SW480 (cell line): ENCODE results near the gene A2ML1.
"Not testable (repeated sequence)": the region's sequence is repeated elsewhere in the genome, so short reads cannot be mapped to it uniquely, and the experiment has no call there.

Experiments
- DNase-seq: peaks from one replicate; pipeline ENCODE4 v3.0.0-alpha.2; 2016; ENCODE audit warnings: low spot score

A2ML1 gene

DNA sequence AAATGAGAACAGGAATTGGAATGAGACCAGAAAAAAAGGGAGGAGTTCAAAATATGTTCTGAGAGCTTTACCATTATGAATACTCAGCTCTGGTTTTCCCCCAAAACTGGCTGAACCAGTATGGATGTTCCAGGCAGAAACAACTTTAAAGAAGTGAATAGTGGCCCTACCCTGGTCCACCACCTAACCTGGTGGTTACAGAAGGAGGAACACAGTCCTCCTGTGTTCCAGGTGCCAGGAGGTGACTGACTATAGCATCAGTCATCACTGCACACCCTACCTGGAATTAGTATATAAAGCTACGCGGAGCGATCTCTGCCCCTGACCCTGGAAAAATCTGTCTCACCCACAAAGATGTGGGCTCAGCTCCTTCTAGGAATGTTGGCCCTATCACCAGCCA, at the start of gene A2ML1:
A2ML1 (plus strand) TSS at position 324 of the 400 bp plus-strand sequence; CDS start at position 355, 31 bp downstream.
- no peak for DNase-seq

GRCh38 chr12:8773461-8773860, 49.0 kb upstream of the A2ML1 start:
- no peak for DNase-seq

DNA sequence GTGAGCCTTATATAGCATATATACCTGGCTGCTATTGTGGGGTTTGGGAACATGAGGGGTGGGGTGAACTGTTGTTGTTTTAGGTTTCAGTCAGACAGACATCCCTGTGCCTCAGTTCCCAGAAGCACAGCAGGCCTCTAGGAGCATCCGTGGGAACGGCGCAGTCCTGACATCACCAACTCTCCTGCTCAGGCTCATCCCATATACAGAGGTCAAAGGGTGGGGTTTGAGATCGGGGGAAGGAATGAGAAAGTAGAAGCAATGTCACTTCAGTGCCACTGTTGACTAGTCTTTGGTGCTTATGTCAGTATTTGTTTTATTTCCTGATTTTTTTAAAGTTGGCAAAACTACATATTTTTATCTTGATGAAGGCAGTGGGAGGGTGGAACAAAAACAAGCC, 43.1 kb upstream of the A2ML1 start:
- no peak for DNase-seq

DNA sequence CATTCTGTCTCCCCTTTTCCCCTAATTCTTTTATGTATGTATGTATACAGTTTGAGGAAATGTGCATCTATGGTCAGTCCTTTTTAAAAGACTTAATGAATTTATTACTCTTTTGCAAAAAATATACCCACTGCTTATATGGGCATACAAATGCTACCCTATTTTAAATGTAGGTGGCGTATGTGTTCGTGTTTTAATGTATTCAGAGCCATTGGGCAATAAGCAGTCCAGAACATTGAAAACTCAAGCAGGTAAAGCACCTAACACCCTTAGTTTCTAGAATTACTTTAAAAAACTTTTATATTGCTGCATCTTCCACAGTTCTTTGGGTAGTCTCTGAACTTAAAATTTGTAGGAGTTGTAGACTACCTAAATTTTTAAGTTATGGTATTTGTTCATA, 42.6 kb upstream of the A2ML1 start:
- DNase-seq, result no peak

GRCh38 chr12:8780389-8780788, 42.0 kb upstream of the A2ML1 start:
- peak; percentile 51 for DNase-seq

DNA sequence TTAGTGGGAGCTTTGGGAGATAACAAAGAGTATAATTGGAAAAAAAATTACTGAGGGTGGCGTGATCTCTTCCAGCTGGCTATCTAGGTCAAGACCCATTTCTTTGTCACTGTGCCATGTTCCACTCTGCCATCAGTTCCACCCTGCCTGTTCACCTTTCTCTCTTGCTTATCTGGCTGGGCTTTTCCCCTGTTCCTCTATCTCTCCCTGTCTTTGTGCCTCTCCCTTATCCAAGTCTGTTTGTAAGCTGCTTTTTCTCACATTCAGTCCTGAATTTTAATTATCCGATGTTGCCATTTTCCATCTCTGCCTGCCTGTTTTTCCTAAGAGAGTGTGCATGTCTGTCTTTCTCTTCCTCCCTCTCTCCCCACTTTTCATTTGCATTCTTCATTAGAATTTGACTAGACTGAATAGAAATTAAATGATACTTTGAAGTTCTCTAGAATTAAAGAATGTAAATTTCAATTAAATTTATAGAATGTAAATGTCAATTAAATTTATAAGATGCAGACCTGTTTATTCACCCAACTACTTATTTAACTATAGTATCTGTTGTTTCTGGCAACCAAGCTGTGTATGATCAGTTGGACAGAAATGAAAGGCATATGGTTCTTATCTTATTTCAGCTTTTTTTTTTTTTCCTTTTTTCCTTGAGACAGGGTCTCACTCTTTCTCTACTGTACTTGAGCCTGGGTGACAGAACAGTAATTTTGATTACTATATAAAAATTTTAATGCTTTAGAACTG, 40.9 kb upstream of the A2ML1 start:
- no peak for DNase-seq

DNA sequence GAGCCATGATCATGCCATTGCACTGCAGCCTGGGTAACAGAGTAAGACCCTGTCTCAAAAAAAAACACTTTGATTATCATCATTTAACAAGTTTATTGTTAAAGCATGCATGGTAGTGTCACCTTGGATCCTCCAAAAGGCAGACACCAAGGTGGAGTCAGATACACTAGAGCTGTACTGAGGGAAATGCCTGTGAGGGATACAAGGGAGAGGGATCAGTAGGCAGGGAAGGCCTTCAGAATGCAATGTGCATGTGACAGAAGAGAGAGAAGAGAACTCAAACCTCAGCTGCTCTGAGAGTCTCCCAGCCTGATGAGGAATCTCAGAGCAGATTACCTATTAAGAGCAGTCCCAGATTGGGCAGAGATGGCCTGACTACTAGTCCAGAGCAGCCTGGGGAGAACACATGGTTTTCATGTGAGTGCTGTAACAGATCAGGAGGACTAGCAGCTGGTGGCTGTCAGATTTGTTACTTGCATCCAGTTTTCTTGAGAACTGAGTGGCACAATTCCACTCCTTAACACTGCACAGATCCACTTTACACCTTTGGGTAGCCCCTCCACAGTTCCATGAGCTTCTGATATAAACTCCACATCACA, 38.0 kb upstream of the A2ML1 start:
- no peak for DNase-seq

DNA sequence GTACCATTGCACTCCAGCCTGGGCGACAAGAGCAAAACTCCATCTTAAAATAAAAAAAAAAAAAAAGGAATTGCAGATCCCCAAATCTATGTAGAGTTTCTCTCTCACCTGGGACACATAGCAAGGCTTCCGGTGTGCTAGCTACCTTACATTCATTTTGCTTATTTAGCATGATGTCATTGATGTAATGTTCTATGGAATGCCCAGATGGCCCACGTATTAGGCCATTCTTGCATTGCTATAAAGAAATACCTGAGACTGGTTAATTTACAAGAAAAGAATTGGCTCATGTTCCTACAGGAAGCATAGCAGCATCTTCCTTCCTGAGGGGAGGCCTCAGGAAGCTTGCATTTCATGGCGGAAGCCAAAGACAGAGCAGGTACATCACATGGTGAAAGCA, 36.9 kb upstream of the A2ML1 start:
- DNase-seq, result no peak

DNA sequence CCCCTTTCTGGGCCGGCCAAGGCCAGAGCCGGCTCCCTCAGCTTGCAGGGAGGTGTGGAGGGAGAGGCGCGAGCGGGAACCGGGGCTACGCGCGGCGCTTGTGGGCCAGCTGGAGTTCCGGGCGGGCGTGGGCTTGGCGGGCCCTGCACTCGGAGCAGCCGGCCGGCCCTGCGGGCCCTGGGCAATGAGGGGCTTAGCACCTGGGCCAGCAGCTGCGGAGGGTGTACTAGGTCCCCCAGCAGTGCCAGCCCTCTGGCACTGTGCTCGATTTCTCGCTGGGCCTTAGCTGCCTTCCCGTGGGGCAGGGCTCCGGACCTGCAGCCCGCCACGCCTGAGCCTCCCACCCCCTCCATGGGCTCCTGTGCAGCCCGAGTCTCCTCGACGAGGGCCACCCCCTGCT, 35.2 kb upstream of the A2ML1 start:
- DNase-seq, result not testable (repeated sequence)

DNA sequence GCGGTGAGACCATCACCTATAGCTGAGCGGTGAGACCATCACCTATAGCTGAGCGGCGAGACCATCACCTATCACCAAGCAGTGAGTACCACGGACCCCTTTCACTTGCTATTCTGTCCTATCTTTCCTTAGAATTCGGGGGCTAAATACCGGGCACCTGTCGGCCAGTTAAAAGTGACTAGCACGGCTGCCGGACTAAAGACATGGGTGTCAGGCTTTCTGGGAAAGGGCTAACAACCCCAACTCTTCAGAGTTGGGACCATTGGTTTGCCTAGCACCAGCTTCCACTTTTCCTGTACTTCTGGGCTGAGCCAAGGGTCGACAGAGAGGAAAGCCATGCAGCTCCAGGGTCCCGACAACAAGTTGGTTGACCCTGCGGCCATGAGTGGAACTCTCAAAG, 33.7 kb upstream of the A2ML1 start:
- not testable (repeated sequence) for DNase-seq

DNA sequence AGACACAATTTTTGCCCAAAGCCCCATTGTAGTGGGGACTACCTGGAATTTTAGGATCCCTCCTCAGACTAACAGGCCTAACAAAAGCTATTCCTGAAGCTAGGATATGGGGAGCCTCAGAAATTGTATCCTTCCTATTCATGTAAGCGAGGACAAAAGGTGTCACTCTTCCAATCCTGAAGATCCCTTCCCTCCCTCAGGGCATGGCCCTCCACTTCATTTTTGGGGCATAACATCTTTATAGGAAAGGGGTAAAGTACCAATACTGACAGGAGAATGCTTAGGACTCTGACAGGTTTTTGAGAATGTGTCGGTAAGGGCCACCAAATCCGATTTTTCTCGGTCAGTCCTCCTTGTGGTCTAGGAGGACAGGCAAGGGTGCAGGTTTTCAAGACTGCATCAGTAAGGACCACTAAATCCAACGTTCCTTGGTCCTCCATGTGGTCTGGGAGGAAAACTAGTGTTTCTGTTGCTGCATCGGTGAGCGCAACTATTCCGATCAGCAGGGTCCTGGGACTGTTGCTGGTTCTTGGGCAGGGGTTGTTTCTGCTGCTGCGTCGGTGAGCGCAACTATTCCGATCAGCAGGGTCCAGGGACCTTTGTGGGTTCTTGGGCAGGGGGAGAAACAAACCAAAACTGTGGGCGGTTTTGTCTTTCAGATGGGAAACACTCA, 32.9 kb upstream of the A2ML1 start:
- DNase-seq, result not testable (repeated sequence)

- DNase-seq, result not testable (repeated sequence)
Measured at GRCh38 chr12:8793226-8793625, 29.2 kb upstream of the A2ML1 start.

GRCh38 chr12:8794611-8795010, 27.8 kb upstream of the A2ML1 start:
- DNase-seq, result not testable (repeated sequence)

DNA sequence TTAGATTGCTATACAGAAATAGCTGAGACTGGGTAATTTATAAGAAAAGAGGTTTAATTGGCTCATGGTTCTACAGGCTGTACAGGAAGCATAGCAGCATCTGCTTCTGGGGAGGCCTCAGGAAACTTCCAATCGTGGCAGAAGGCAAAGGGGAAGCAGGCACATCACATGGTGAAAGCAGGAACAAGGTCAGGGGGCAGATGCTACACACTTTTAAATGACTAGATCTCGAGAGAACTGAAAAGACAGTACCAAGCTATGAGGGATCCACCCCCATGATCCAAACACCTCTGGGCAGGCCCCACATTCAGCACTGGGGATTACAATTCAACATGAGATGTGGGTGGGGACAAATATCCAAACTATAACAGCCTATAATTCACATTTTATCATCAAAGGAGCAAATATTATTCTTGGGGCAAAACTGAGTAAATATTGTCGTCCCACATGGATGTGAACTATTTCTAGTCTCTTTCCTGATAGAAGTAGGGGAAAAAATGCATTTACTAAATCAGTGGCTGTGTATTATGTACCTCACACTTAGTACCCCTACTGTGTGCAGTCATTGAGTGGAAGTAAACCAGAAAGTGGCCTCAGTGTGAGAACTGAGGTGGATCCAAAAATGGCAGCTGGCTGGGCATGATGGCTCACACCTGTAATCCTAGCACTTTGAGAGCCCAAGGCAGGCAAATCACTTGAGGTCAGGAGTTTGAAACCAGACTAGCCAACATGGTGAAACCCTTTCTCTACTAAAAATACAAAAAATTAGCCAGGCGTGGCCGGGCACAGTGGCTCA, 25.4 kb upstream of the A2ML1 start:
- DNase-seq, result no peak

DNA sequence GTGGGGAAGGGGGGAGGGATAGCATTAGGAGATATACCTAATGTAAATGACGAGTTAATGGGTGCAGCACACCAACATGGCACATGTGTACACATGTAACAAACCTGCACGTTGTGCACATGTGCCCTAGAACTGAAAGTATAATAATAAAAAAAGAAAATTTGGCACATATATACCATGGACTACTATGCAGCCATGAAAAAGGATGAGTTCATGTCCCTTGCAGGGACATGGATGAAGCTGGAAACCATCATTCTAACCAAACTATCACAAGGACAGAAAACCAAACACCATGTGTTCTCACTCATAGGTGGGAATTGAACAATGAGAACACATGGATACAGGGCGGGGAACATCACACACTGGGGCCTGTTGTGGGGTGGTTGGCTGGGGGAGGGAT, 21.2 kb upstream of the A2ML1 start:
- not testable (repeated sequence) for DNase-seq

DNA sequence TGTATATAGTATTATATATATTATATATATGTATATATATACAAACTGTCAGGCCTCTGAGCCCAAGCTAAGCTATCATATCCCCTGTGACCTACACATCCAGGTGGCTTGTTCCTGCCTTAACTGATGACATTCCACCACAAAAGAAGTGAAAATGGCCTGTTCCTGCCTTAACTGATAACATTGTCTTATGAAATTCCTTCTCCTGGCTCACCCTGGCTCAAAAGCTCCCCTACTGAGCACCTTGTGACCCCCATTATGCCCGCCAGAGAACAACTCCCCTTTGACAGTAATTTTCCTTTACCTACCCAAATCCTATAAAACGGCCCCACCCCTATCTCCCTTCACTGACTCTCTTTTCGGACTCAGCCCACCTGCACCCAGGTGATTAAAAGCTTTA, 17.6 kb upstream of the A2ML1 start:
- not testable (repeated sequence) for DNase-seq

GRCh38 chr12:8805487-8805886, 16.9 kb upstream of the A2ML1 start:
- not testable (repeated sequence) for DNase-seq

GRCh38 chr12:8807084-8807483, 15.3 kb upstream of the A2ML1 start:
- not testable (repeated sequence) for DNase-seq

GRCh38 chr12:8810112-8810511, 12.3 kb upstream of the A2ML1 start:
- DNase-seq, result not testable (repeated sequence)

GRCh38 chr12:8813572-8814357, 8.7 kb upstream of the A2ML1 start:
- DNase-seq, result no peak

DNA sequence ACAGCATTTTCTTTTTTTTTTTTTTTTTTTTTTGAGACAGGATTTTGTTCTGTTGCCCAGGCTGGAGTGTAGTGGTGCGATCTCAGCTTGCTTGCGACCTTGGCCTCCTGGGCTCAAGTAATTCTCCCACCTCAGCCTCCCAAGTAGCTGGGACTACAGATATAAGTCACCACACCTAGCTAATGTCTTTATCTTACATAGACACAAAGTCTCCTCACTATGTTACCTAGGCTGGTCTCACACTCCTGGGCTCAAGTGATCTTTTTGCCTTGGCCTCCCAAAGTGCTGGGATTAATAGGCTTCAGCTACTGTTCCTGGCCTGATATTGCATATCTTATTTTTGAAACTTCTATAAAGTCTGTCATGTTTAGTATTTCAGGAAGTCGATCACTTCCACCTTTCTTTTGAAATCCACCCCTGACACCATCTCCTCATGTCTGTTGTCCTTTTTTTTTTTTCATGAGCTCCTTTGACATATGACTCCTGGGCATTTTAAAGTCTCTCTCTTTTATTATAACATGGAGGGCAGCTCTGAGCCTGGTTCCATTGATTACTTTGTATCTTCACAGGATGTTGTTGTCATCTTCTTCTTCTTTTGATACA, 5.9 kb upstream of the A2ML1 start:
- no peak for DNase-seq
